Measurements from ENCODE around the gene TAF1B.

Gene TAF1B

DNA sequence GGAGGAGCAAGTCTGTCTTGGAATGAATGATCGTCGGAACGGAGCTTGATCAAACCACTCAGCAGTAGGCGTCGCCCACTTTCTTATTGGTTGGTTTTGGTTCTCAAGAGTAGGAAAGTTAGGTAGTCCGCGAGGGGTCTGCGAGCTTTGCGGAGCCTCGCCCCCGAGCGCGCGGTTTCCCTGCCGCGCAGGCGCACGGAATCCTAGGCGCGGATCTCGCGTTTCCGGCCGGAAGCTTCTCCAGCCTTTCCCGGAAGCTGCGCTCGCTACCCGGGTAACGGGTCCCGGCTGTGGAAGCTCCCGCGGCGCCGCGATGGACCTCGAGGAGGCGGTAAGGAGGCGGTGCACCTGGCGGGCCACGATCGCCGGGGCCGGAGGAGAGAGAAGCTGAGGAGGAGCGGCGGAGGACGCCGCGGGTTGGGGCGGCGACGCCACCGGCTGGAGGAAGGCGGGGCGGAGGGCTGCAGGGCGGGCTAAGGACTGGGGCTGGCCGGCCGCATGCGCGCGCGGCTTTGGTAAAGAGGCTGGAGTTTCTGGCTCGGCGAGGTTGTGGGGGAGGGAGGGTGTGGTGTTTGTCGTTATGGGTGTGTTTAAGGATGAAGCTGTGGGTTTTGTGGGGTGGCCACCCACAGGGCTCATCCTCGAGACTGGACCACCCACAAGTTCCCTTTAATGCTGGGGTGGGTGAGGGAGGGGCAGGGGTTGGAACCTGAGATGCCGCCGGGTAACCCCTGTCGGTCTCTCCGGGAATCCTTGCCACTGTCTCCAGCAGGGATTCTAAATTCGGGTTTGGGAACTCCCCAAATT is at the start of gene TAF1B:
TSS of gene TAF1B (plus strand) at position 246 of the 807 bp plus-strand sequence. CDS start at position 314, 68 bp downstream.
- peak; percentile 84 for DNase-seq (ENCODE audit: low spot score)

DNA sequence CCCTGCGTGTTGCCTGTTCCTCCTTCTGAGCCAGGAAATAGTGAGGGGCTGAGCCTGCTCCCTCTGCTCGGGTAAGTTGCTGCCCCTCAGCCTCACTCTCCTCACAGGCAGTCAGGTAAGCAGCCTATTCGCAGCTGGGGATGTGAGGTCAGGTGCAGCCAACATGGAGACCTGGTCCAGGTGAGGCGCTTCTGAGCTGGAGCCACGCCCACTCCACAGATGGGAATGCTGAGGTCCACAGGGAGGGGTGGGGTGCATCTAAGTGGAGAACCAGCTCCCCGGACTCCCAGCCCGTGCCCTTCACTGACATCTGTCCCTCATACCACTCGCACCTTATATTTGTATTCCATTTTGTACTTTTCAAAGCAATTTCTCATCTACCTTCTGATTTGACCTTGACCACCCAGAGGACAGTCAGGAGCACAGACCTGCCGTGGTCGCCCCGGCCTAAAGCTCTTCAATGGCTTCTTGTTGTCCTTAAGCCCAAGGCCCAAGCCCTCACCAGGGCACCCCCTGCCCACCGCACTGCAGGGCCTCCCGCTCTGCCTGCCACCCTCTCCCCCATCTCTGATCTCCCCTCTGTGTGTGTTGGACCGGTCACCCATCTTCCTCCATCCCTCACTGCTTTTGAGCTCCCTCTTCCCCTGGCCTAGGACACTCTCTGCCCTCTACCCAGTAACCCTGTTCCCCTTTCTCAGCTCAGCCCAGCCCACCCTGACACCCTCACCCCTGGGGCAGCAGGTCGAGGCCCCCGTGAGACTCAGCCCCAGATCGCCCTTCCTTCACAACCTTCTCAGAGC is 49.2 kb upstream of the TAF1B start:
- DNase-seq (ENCODE audit: low spot score), result no peak

DNA sequence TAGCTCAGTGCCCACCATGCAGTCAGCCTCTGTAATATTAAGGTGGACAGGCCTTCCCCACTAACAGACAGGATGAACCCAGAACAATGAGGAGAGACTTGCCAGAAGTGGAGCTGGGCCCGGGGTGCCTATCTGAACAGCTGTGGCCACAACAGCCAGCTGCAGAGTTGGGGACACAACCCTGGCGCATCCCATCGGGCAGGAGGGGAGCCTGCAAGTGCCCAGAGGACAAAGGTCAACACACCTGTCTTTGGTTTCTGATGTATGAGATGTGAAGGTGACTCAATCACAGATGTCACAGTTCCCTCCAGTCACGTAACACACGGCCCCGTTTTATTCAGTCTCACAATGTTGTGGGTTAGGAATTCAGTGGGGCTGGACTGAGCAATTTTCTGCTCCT is 48.2 kb upstream of the TAF1B start:
- DNase-seq (ENCODE audit: low spot score), result no peak

DNA sequence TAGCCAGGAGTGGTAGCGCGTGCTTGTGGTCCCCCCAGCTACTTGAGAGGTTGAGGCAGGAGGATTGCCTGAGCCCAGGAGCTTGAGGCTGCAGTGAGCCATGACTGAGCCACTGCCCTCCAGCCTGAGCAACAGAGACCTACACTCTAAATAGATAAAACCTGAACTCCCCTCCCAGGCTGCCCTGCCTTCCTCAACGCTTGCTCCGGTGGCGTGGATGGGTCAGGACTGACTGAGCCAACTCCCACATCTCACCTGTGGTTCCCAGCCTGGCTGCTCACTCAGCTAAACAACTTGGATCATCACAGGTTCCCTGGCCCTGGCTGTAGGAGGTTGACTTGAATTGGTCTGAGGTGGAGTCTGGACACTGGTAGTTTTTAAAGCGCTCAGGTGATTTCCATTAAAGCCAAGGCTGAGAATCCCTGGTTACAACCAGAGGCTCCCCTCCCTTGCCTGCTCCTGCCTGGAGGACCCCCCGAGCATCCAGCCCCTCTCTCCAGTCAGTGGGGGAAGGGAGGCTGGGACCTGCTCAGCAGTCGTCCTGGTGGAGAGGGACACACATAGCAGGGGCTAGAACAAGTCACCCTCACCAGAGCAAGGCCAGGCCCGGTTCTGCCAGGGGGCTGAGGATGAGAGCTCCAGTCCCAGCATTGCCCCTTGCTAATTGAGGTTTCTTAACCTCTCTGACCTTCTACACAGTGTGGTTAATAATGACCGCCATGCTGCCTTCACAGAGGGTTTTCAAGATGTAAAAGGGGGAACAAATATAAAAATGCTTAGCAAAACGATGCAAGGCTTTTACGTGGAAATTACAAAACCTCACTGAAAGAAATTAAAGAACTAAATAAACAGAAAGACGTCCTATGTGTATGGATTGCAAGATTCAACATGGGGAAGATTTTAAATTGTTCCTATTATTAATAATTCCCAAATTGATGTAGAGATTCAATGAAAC is 46.9 kb upstream of the TAF1B start:
- DNase-seq (ENCODE audit: low spot score), result no peak

DNA sequence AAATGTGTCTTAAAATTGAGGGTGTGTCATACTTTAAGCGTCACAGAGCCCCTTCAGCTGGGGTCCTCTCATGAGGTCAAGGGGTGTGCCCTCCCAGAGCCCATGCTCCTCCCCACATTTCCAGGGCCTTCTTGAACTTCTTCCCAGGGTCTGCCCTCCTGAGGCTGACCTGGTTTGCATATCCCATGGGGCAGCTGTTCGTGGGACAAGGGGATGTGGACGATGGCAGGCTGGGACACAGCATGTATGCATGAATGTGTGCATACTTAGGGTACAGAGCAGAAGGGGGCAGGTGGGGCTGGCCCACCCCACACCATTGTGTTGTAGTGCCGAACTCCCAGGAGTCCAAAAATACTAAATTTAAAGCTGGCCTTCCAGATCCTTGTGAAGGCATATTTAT is 46.2 kb upstream of the TAF1B start:
- no peak for DNase-seq (ENCODE audit: low spot score)

DNA sequence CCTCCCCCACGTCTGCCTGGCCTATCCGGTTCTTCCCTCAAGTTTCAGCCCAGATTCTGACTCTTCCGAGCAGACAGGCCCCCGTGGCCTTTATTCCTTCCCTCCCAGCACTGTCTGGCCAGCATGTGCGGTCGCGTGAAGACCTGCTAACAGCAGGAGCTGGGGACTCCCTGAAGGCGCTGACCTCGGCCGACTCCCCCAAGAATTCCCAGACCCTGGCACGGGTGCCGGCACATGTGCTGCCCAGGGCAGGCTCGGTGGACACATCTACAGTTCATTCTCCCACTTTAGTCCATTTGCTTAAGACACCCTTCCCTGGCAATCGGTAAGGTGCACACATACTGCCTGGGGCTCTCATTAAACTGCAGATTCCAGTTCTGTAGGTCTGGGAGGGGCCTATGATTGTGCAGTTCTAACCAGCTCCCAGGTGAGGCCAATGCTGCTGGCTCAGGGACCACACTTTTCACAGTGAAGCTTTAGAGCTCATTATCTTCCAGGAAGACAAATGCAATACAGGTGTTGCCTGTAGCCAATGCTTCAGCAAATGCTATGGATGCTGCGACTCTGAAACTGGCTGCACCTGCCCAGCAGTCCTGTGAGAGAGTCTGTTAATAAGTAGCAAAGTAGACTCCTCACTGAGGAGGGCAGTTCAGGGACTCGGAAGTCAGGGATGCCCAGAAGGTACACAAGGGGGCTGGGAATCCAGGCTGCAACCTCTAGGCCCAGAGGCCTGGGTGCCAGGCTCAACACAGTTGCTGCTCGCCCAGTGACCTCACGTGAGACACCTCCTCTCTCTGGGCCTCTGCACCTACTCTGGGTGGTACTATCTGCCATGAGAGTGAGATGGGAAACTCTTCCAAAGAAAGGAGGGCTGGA is 45.4 kb upstream of the TAF1B start:
- DNase-seq (ENCODE audit: low spot score), result no peak

DNA sequence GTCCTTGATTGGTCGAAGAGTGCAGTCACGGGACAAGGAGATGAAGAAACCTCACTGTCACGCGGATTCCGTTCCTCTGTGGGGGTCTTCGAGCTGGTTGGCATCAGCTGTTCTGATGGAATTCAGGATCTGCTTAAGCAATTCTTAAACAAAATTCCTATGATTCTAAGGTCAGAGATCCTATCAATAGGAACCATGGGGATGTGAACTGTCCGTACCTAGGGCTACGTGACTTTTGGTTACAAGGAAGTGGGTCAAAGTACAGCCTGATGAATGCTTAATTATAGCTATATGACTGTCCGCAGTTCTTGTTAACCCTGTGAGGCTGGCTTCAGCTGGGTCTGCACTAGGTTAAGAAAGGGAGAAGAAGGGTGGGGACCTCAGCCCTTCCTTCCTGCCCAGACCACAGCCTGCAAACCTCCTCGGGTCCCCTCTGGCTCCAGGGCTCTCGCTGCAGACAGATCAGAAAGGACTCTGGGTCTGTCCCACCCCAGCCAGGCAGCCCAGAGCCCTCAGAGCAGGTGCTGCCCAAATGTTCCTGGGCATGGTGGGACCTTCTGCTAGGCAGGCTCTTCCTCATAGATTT is 44.2 kb upstream of the TAF1B start:
- no peak for DNase-seq (ENCODE audit: low spot score)

DNA sequence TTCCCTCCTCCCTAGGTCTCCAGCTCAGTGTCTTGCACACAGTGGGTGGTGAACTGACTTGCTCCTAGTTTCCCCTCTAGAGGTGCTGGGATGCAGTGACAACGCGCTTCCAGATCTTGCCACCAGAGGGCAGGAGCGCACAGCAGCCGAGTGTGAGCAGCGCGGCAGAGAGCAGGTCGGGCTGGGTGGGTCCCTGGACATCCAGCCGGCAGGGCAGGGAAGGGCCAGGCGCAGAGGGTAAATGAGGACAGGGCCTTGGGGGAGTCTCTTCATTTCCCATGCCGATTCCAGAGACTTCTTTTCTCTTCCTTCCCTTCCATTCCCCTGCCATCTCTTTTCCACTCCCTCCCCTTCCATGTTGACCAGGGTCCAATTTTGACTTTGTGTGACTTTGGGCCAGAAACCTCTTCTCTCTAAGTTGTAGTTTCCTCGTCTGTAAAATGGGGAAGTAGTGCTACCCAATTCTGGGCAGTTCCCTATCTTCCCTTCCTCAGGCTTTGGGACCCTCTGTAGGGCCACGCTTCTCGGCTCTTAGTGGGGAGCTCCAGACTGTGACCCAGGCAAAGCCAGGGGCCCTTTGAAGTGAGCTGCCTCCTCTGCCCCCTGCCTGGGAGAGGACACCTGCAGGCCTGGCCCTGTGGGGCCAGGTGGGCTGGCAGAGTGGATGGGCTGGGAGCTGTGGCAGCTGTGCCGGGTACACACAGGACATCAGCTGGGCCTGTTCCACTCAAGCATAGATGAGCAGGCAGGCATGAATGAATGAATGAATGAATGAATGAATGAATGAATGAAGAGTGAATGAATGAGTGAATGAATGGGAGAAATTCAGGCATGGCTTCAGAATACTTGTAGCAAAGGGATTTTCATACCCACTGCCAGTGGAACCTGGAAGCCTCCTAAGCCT is 43.3 kb upstream of the TAF1B start:
- peak; percentile 56 for DNase-seq (ENCODE audit: low spot score)

DNA sequence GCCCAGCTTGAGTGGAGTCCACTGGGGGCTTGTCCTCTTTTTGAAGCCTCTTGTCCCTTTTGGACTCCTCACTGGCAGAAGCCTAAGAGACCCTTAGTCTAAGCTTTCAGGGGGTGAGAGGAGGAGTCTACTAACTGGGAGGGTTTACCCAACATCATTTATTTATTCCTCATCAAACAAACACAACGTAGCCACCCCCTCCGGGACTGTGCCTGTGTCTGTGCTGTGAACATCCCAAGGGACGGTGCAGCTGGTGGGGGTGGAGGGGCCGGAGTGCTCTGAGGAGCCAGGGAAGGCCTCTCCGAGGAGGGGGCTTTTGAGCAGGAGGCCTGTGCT is 42.7 kb upstream of the TAF1B start:
- DNase-seq (ENCODE audit: low spot score), result no peak

DNA sequence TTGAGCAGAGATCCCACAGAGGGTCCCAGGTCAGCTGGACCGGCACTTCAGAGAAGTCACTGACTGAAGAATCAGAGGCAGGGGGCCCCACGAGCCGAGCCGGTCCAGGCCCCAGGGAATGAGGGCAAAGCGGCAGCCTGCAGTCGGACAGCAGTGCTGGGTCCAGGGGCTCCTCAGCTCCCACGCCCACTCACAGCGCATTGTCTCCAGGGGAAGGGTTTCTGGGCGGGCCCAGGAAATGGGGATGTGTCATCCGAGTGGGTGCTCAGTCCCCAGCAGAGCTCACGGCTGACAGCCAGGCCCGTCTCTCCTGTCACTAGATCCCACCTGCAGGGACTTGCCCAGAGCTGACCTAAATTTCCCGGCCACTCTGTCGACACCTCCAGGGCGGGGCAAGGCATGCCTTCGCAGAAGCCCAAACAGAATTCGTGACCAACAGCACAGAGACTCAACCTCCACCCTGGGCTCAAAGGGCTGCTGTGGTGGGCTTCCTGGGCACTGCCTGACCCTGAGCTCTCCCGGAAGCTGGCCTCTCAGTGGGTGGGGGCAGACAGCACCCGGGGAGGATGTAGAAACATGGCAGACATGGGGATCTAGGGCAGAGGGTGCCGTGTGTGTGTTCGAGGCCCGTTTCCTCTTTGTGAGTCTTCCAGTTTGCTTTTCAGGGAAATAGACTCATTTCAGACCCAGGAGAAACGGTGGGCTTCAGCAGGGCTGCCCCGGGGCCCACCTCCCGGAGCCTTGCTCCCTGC is 42.1 kb upstream of the TAF1B start:
- no peak for DNase-seq (ENCODE audit: low spot score)

DNA sequence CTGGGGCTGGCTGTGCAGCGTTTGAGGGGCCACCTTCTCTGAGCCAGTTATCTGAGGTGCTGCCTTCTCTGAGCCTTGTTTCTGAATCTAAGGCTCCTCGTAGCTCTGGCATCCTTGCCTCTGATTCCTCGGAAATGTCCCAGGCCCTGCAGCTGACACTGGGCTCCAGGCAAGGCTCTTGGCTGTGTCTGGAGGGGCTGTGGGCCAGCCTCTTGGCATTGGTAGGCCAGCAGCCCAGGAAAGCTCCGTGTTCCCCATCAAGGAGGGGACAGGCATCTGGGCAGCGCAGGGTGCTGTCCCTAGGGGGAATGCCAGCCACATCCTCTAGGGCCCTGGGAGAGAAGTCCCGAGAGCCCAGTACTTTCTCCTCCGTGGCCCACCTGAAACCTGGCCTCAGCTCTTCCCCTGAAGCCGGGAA is 40.7 kb upstream of the TAF1B start:
- DNase-seq (ENCODE audit: low spot score), result no peak

DNA sequence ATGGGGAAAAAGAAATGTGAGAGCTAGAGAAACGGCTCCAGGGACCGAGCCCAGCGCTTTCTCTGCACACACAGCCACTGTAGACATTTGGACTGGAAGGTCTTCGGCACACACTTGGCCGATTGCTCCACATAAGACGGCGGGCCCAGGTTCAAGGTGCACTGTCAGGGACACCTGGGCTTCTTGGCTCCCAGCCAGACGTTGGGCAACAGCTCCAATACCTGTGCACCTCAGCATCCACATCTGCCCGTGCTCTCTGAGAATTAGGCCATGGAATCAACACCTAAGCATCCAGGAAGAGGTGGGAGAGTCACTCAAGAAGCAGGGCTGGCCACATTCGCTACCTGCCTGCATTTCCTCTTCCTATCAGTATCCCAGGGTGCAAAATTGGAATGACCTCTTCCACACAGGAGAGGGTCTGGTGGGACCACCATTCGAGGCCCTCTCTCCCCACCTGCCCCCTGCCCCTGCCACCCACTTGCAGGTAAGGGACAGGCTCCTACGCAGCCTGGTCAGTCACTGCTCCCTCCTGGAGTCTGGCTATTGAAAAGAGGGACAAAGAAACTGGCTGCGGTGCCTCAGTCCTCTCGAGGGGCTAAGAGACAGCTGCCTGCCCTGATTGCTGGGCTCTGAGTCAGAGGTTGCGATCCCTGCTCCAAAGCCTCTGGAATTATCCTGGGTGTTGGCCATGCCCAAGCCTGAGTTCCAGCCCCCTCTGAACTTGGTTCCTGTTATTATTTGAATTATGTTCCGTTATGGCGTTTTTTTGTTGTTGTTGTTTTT is 40.1 kb upstream of the TAF1B start:
- DNase-seq (ENCODE audit: low spot score), result no peak

DNA sequence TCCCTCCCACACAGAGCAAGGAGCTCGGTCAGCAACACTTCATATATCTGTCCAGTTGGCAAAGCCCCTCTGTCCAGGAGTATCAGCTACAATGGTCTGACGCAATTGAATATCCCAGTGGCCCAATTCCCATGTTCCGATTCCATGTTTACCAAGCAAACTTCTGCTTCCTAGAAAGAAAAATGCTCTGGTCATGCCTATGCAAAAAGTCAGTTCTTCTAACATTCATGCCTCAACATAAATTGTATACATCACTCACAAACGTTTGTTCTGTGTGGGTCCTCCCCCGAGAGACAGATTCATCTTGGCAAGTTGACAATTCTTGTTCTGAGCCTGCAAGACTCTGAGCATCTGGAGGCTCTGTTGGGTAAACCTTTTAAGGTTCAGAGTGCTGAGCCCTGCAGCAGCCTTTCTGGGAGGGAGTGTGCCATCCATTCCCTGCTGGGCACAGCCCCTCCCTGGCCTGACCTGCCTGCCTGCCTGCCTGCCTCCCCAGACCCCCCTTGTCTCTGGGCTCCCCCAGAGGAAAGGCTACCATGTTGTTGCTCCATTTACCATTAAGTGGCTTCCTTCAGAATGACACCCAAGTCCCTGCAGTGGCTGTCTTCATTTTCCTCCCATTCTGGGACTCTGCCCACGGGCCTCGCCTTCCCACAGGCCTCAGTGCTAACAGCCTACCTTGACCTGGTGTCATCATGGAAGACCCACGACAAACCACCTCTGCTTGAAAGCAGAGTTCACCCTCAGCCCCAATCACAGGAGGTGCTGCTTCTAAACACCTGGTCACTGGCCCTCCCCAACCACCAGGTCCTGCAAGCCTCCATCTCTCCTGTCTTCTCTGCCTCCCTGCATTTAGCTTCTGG is 37.6 kb upstream of the TAF1B start:
- no peak for DNase-seq (ENCODE audit: low spot score)

DNA sequence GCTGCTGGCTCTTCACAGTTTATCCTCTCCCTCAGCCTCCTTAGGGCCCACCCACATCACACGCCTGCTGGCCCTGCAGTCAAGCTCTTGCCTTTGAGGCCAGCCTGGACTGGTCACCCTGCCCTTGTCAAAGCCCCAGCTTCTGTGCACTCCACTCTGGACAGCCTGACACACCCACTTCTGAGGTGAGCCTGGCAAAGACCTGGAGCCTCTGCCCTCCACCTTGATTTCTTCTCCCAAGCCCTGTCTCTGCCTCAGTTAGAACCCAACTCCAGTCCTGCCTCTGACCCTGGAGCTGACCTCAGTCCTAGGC is 37.0 kb upstream of the TAF1B start:
- no peak for DNase-seq (ENCODE audit: low spot score)

DNA sequence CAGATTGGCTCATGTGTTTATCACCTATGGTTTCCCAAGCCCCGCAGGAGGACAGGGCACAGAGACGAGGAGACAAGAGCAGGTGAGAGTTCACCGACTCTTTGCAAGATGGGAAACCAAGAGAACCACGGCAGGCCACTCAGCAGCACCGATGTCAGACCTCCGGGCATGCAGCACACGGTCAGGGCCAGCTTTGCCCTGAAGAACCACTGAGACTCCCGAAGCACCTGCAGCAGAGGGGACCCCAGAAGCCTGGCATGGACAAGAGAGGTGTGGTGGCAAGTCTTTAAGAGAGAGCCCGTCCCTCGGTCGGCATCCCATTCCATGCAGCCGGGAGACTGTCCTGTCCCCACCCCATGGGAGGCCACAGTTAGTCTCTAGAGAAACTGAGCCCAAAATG is 36.6 kb upstream of the TAF1B start:
- DNase-seq (ENCODE audit: low spot score), result no peak

DNA sequence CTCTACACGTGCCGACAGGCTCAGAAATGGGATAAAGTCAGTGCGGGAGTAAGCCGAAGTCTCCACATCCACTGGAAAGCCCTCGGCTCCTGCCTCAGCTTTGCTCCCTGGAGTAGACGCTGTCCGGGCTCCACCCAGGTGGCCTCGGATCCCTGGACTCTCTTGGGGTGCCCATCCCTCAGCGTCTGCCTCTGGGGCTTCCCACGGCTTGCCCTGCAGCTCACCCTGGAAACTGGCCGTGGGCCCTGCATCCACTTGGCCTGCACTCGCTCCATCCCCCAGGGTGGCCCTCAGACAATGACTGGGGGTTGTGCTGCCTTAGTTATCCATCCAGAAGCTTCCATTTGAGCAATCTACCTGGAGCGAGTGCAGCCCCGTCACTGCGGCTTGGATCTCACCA is 36.2 kb upstream of the TAF1B start:
- DNase-seq (ENCODE audit: low spot score), result no peak

DNA sequence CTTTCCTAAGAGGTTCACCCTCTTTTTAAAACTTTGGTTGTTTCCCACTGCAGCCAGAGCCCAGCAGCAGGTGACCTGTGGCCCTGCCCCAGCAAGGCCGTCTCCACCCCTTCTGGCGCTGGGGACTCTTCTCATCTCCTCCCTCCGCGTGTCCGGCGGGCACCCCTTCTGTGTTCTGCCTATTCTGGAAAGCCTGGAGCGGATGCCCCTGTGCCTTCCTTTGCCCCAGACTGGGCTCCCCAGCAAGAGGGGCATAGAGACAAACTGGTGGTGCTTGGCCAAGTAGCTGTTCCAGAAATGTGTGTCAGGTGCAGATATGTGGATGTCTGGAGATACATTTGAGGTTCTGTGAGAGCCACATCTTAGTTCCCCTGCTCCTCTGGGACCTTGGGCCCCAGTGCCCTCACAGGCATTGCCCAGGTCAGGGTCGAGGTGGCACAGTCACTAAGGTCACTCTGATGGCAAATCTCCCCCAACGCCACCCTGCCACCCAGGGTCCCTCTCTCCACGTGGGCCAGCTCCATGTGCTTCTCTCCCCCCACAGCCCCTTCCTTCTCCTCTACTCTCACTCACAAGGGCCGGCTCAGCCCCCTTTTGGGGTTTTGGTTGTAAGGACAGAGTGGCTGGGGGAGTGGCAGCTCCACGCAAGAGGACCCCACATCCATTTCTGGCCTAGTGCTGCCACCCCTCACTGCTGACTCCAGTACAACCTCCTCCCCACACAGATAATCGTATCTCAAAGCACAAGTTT is 35.5 kb upstream of the TAF1B start:
- no peak for DNase-seq (ENCODE audit: low spot score)

All from putamen (tissue), 1 donor.